GM12872 (cell line): Measurements from ENCODE around the gene TMPO.

ENCODE experiments used
- CTCF ChIP-seq: IDR thresholded peaks from 3 replicates; pipeline ENCODE4 v1.5.1; 2011; ENCODE audit warnings: low read depth, mild to moderate bottlenecking, low read length, moderate library complexity; ENCODE audit not compliant: insufficient read depth

TMPO gene

GRCh38 chr12:98592825-98593322 lies 77.5 kb downstream of the TMPO start:
- TF ChIP-seq CTCF, result no peak

GRCh38 chr12:98593351-98594049 lies 78.1 kb downstream of the TMPO start, which contains the start of gene SLC25A3:
Gene SLC25A3 (plus strand): TSS chr12:98593686. CDS start chr12:98593979, 293 bp downstream.
- no peak for TF ChIP-seq CTCF

GRCh38 chr12:98594050-98594835 lies 78.9 kb downstream of the TMPO start:
- no peak for TF ChIP-seq CTCF

GRCh38 chr12:98595243-98595988 lies 80.0 kb downstream of the TMPO start:
- TF ChIP-seq CTCF, result no peak
